Stimulated activated CD8-positive, alpha-beta memory T cell treated with anti-CD3 and anti-CD28 coated beads, Interleukin-15, amount 100 ng/mL, for 1 hour (primary cell): ENCODE data around the gene PNMA3.
"Not testable (repeated sequence)": the region's sequence is repeated elsewhere in the genome, so short reads cannot be mapped to it uniquely, and the experiment has no call there.

Experiments
- DNase-seq: peaks from one replicate; pipeline ENCODE4 v3.0.0-alpha.2; 2020; ENCODE audit warnings: low read depth

The PNMA3 gene

GRCh38 chrX:153074262-153074899, 18.1 kb downstream of the PNMA3 start:
- no peak for DNase-seq

DNA sequence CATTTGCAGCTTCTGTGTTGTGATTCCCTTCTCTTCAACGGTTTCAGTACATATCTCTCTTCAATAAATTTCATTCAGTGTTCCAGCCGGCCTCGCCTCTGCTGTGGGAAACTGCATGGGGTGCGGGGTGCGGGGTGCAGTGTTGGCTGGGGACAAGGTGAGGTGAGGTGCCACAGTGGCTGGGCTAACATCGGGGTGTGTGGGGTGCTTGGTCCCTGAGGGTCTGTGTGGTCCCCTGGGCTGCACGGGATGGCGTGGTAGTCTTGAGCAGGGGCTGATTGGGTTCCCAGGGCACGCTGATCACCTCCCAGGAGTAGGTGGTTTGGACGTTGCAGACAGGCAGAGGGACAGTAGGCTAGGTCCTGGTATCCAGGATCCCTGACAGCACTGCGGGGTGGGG, 18.7 kb downstream of the PNMA3 start:
- DNase-seq = no peak

- DNase-seq = no peak
These were observed 19.1 kb downstream of the PNMA3 start for GRCh38 chrX:153075366-153075765.

DNA sequence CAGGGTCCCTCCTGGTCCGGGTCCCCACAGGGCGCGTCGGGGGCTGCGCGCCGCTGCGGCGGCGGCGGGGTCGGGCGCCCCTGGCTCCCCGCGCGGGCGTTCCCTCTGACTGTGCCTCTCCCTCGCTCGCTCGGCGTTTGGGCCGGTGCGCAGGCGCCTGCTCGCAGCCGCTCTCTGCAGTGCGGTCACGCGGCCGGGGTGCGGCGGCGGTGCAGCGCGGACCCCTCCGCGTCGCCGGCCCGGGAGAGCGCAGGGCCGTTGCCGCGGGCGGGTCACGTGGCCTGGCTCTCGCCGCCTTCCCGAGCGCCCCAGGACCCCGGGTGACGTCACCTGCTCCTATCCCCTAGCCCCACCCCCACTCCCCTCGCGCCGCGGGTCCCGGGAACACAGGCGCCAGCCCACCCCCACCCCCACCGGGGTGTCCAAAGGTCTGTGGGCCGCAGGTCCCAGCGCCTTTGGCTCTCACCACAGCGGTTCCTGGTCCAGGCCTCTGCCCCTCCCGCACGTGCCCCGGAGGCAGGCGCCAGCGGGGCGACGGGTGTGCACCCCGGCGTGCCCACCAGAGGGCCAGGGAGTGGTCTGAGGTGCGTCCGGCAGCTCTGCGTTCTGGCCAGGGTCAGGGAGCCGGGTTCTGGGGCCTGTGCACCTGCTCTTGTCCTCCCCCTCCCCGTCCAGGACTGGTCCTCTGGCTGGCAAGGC, 21.3 kb downstream of the PNMA3 start:
- DNase-seq = not testable (repeated sequence)

DNA sequence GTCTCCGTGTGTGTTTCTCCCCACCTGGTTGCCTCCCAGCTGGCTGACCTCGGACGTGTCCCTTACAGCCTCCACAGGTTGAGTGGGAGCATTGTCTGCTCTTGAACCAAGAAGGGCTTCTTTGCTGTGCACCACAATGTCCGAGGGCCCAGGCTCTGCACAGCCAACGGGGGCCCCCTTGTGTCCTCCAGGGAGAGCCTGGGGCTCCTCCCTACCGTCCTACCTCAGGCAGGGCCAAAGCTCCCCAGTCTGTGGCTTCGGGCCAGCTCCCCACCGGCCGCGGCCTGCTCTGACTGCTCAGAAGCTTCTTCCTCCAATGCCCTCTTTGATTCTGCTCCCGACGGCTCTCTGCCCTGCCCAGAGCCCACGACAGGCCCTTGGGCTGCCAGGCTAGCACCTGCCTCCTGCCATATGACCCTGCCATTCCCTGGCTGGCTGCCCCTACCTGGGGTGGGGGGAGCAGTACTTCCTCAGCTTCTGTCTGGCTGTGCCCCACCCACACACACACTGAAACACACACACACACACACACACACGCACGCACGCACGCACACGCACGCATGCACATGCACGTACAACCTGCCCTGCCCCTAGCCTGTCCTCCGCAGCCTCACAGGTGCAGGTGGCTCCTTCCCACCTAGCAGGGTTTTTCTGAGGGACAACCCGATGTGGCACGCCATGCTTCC, 27.1 kb downstream of the PNMA3 start:
- not testable (repeated sequence) for DNase-seq

GRCh38 chrX:153102418-153102817, 46.1 kb downstream of the PNMA3 start:
- DNase-seq = no peak

GRCh38 chrX:153104959-153105358, 48.7 kb downstream of the PNMA3 start:
- DNase-seq = not testable (repeated sequence)

GRCh38 chrX:153106092-153106801, 50.0 kb downstream of the PNMA3 start:
- not testable (repeated sequence) for DNase-seq
